Stimulated activated CD8-positive, alpha-beta memory T cell treated with anti-CD3 and anti-CD28 coated beads, Interleukin-15, amount 100 ng/mL, for 48 hours (primary cell): Measurements from ENCODE around the gene IGBP1.
A peak's percentile ranks its signal among the peaks of the same experiment; 100 is the strongest.
"Not testable (repeated sequence)": the region's sequence is repeated elsewhere in the genome, so short reads cannot be mapped to it uniquely, and the experiment has no call there.

Experiments
- DNase-seq, 2 donors: peaks; one replicate each; pipeline ENCODE4 v3.0.0-alpha.2; 2020; ENCODE audit warnings: low read depth in 2 of 2

The IGBP1 gene

DNA sequence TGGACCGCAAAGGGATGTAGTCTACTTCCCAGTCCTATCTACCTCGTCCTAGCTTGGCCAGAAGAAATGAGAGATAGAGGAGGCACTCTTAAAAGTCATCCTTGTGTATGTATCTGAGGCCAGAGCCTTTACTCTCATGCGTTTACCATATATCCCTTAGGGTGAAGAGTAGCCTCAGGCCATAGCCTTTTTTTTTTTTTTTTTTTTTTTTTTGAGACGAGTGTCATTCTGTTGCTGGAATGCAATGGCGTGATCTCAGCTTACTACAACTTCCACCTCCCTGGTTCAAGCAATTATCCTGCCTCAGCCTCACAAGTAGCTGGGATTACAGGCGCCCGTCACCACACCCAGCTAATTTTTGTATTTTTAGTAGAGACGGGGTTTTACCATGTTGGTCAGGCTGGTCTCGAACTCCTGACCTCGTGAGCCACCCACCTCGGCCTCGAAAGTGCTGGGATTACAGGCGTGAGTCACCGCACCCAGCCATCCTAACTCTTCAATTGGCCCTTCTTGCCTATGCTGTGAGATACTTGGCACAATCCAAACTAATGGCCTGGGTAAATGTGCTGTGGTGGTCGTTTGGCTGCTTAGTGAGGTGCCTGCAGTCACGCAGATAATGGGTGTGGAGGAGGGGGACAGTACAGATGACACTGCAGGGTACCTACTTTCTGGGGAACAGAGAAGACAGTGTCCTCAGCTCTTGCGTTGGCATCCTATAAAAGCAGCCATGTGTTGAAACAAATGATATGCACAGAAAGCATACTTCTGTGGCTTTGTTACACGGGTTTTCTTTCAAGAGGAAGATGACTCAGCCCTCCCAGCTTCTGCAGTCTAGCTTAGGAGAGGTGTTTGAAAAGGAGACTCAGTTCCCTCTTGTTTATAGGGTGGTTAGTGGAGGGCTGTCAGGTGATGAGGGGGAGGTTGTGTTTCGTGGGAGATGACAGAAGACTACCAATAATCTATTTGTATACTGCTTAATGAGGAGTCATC lies 33.6 kb downstream of the IGBP1 start:
- DNase-seq: no peak

DNA sequence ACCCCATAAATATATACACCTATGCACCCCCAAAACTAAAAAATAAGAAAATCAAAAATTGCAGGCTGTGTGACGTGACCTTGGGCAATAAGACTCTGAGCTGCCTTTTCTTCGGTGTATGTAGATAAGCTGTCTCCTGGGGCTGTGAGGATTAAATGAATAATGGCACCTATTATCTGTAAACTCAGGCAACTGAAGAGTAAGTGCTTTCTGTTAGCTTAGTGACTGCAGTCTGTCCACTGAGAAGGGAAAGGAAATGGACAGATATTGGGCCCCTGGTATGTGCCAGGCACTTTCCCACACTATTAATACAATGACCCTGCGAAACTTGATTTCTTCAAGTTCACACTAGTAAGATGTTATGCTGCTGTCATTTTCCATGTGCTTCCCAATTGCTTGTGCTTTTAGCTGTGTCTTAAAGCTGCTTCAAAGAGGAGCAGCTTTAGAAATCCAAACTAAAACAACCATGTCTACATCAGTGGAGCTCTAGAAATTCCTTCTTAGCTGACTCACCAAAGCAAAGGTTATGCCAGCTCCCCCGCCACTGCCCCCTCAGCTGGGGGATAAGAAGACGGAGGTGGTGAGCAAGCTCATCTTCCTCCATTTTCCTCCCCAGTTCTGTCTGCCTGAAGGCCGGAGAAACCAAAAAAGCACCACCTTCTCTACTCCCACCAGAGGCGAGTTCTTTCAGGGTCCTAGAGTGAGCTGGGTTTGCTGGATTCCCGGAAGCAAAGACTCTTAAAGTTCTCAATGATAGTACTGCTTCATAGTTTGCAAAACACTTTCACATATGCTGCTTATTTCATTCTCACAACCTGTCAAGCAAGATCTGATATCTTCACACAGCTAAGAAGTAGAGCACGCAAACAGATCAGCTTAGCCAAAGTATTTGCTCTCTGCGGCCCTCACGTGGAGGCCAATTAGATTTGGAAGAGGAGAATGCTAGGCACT lies 35.3 kb downstream of the IGBP1 start:
- no peak for DNase-seq

DNA sequence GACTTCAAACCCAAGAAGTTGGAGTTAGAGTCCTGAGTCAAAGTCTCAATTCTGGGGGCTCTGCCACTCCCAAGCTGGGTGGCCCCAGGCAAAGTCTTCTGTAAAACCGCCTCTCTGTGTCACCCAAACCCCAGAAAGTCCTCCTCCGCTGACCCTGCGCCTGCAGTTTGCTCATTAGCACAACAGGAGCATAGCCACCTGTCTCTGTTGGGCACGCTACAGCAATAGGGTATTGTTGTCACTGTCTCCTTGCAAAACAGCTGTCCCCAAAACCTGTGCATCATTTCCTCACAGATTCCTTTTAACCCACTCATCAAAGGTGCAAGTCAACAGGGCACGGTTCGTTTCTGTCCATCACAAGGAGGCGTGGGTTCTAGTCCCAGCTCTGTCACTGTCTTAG lies 36.0 kb downstream of the IGBP1 start:
- DNase-seq: no peak

DNA sequence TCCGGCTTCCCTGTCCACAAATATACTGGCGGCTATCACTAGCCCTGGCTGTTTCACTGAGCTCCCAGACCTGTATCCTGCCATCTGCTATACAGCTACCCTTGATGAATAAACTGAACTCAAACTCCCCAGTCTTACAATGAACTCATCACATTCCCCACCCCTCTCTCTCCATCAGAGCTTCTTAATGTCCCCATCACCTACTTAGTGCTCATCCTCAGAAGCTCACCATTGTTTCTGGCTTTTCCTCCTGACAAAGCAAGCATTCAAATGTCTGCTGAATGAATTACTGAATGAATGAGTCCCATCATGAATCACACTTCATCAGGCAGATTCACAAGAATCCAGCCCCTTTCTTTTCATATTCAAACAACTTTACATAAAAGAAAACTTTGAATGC lies 38.4 kb downstream of the IGBP1 start:
- DNase-seq: no peak

DNA sequence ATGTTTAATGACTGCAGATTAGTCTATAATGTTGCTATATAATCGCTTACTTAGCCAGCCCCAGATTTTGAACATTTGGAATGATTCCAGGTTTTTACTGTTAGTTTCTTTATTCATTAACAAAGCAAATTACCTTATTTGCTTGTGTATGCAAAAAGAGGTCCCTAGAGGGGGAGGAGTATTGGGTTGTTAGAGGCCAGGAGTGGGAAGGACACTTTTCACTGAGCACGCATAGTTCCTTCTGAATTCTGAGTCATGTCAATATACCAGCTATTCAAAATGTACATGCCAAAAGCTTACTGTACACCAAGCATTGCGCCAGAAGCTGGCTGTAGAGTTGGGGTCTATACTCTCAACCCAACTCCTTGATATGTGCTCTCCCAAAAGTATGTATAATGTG lies 39.0 kb downstream of the IGBP1 start:
- DNase-seq: no peak

DNA sequence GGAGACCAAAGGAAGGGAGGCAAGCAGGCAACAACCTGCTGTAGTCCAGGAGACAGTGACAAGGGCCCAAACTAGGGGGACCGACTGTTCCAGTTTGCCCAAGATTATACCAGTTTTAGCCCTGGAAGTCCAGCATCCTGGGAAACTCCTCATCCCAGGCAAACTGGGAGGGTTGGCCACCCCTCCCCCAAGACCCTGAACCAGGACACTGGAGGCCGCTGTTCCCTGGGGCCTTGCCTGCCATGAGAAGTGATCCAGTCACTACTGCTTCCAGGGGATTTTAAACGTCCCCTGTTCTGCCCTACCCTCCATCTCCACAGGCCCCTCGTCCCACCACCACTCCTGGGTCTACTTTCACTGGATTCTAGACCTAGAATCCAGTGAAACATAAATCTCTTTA lies 39.7 kb downstream of the IGBP1 start:
- DNase-seq: no peak

DNA sequence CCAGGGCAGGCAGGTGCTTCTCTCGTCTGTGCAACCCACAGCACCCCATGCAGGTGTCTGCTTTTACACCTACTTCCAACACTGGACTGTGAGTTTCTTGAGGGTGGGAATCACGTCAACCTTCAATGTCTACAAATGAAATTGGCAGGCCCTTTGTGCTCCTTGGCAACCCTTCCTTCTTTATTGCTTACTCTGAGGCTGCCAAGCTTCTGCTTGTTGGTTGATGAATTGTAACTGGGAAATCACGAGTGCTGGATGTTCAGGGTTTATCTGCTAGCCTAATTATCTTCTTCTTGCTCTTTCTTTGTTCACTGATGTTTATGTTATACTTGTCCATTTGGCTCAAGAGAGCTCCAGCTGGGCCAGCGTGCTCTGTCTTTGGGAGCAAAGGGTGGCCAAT lies 41.5 kb downstream of the IGBP1 start:
- DNase-seq: no peak

DNA sequence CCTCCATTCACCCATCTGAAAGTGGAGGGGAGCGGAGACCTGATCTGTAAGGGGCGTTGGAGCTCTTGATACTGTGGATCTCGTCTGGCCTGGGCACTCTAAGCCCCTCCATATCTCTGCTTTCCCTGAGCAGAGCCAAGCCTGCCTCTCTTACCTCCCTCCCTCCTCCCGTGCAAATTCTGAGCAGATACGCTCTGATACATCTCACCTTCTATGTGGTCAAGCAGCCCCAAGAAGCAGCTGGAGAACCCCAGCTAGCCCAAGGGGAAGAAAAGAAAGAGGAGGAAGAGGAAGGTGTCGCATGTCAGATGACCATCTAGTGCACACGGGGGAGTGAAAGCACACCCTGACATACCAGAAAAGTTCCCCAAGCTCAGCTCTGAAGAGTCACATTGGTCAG lies 42.1 kb downstream of the IGBP1 start:
- no peak for DNase-seq

DNA sequence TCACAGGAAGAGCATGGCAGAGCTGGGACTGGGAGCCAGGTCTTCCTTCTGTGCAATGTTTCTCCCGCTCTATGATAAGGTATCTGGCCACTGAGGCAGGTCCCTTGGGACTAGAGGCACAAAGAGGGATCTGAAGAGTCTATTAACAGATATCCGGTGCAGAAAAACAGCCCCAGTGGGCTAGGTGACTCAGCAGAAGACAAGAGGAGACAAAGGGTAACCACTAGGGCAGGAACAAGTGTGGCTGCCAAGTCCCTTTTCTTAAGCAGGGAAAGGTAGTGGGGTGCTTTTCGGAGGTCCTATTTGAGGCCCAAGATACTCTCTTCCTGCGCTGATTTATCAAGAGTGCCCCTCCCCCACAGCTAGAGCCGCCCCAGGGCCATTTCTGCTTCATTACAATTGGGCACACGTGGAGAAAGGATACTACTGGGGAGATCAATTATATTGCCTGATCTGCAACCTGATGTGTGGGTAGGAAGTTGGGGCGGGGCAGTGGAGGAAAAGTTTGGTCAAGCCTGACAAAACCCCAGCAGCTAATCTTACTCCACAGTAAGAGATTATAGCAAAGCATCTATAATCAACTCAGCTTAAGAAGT lies 43.8 kb downstream of the IGBP1 start, which contains the start of gene DGAT2L6:
Gene DGAT2L6 (plus strand): TSS at position 546 of the 596 bp plus-strand sequence. CDS start 100 bp downstream, outside the sequence.
- no peak for DNase-seq

DNA sequence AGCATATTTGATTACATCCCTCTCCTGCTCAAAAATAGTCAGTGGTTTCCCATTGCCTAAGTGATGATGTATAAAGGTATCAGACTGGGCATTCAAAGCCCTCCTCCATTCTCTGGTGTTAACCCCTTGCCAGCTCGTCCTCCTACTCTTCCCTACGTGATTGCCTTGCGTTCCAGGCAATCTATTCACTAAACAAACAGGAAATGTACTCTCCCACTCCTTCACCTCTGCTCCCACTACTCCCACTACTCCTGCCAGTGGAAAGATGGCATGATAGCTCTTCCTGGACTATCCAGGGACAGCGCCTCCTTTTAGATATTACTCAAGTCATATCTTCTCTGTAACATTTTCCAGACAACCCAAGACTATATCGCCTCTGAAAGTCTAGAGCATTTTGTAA lies 49.8 kb downstream of the IGBP1 start:
- no peak for DNase-seq

DNA sequence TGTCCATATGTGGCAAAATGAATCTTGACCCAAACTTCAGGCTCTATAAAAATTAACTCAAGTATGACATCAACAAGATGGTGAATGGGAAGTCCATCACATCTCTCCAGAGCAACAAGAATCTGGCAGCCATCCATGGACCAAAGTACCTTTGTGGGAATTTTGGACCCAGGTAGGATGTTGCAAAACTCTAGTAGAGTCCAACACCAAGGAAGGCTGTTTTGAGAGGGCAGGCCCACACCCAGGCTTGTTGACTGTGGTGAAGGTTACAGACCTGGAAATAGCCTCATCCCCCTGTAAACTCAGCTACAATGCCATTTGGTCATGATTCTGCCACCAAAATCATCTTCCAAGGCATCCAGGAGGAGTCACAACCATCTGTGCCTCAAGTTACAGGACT lies 57.0 kb downstream of the IGBP1 start:
- no peak for DNase-seq

DNA sequence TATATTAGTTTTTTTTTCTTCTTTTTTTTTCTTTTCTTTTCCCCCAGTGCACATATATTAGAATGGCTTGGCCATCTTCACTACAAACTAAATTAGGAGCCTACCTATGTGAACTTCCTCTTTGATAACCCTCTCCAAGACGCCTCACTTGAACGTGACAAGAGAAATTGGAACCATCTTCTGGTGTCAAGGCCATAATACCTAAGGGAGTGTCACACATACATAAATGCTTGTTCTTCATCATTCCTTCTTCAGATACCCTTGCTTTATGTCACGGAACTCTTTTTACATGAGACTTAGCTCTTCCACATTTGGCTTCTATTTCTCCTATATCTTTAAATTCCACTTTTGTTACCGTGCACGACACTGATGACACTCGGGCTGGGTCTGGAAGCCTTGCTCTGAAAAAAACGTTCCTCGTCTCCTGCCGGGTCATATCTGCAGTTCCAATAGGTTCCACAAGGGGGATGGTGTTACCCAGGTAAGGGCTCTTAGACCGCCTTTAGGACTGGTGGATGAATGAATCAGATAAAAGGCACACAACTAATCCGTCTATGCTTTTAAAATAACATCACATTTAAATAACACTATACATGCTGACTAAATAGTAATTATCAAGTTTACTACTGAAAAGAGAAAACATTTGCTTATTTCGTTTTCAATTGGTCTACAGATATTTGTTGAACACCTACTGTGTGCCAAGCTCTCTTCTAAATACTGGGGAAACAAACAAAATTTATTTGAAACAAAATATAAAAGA lies 63.9 kb downstream of the IGBP1 start:
- DNase-seq: peak; percentile 25 to 49

DNA sequence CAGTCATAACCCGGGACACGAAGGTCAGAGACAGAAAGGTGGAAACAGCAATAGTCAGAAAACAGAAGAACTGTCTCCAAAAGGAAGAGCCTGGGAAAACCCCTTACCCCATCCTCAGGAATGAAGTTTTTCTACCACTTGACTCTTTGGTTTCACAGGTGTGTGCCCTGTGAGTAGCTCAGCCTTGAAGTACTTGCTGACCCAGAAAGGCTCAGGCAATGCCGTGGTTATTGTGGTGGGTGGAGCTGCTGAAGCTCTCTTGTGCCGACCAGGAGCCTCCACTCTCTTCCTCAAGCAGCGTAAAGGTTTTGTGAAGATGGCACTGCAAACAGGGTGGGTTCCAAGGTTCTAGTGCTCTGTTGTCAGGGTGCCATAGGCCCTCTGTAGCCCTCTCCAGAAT lies 68.5 kb downstream of the IGBP1 start:
- no peak for DNase-seq

DNA sequence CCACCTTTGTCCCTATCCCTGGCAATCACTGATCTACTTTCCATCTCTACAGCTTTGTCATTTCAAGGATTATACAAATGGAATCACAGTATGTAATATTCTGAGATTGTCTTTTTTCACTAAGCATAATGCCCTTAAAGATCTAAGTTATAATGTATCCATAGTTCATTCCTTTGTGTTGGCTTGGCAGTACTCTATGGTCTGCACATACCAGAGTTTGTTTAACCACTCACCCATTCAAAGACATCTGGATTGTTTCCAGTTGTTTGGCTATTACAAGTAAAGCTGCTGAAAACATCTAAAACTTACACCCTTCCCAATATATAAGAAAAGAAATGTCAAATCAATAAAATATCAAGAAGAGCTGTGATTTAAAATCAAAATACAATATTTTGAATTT lies 75.2 kb downstream of the IGBP1 start:
- DNase-seq: no peak

DNA sequence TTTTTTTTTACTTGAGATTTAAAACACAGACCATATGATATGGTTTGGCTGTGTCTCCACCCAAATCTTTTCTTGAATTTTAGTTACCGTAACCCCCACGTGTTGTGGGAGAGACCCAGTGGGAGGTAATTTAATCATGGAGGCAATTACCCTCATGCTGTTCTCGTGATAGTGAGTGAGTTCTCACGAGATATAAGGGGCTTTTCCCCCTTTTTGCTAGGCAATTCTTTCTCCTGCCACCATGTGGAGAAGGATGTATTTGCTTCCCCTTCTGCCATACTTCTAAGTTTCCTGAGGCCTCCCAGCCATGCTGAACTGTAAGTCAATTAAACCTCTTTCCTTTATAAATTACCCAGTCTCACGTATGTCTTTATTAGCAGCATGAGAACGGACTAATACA lies 76.3 kb downstream of the IGBP1 start:
- not testable (repeated sequence) for DNase-seq
